Measurements from ENCODE around the gene FMNL3. TPM values are rescaled to one million over a fixed set of nuclear protein-coding genes. Genes with fewer than 3 reads are reported as not detected.

Gene FMNL3
- total RNA-seq, 1 donor from 2014 or later: 11.0 TPM

DNA sequence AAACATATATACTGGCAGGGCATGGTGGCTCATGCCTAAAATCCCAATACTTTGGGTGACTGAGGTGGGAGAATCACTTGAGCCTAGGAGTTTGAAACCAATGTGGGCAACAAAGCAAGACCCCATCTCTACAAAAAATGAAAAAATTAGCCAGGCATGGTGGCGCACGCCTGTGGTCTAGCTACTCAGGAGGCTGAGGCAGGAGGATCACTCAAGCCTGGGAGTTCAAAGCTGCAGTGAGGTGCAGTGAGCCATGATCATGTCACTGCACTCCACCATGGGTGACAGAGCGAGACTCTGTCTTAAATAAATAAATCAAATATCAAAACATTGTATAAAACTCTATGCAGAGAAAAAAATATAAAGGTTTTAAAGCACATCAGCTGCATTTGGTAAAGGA, 5.2 kb downstream of the FMNL3 start:
- Histone ChIP-seq H3K9me3 (no peaks in the 10 kb centered on the region), H3K36me3 (no peaks in the 10 kb centered on the region), H3K27me3 (no peaks in the 10 kb centered on the region), H3K4me3 (no peak overlapping the region), H3K4me1 (peaks cover 33% of the 10 kb centered on the region), H3K27ac (no peak overlapping the region)
- intact Hi-C loops (cut with DNase I): no loop called here
- TF ChIP-seq, protein P1, sequence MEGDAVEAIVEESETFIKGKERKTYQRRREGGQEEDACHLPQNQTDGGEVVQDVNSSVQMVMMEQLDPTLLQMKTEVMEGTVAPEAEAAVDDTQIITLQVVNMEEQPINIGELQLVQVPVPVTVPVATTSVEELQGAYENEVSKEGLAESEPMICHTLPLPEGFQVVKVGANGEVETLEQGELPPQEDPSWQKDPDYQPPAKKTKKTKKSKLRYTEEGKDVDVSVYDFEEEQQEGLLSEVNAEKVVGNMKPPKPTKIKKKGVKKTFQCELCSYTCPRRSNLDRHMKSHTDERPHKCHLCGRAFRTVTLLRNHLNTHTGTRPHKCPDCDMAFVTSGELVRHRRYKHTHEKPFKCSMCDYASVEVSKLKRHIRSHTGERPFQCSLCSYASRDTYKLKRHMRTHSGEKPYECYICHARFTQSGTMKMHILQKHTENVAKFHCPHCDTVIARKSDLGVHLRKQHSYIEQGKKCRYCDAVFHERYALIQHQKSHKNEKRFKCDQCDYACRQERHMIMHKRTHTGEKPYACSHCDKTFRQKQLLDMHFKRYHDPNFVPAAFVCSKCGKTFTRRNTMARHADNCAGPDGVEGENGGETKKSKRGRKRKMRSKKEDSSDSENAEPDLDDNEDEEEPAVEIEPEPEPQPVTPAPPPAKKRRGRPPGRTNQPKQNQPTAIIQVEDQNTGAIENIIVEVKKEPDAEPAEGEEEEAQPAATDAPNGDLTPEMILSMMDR (IDR thresholded peaks at IDR 0.05): no peak
- no peak for TF ChIP-seq POLR2A (IDR thresholded peaks at IDR 0.05)
- TF ChIP-seq POLR2AphosphoS5 (IDR thresholded peaks at IDR 0.05; ENCODE audit: insufficient read depth in 1 of 2, low read depth in 1 of 2): no peak
- no peak for DNase-seq (ENCODE audit: extremely low spot score in 2 of 2)

DNA sequence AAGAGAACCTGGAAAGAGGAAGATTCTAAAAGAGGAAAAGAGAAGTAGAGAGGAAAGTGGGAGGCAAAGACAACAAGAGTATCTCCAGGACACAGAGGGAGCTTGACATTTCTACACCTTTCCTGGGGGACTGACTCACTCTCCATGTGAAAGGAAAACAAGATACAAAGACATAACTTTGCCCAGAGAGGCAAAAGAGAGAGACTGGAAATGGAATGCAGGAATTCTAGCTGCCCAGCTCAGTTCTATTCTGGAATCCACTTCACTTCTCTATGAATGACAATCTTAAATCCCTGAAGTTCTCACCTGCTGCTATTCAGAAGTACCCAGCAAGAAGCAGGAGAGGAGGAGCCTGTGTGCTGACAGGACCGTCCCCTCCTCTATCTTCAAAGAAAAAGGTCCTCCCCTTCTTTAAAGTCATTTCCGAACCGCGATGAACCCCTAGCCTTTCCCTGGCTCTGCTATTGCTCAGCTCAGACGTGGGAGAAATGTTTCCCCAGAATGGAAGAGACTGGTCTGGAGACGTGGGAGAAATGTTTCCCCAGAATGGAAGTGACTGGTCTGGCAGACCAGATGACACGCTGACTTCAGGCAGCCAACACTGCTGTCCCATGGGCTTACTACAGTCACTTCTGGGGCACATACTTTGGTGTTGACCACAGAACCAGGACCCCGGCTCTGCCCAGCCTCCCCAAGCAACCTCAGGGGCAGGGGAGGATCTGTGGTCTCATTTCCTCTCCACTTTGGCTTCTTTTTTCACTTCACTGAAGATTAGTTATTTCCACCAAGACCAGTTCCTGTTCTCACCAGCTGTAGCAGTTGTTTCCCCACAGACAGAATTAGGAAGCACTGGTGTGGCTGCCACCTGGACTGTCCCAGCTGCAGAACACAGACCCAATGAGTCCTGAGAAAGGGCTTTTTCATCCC, 8.3 kb downstream of the FMNL3 start:
- Histone ChIP-seq H3K36me3 (no peaks in the 10 kb centered on the region), H3K9me3 (no peaks in the 10 kb centered on the region), H3K27me3 (no peaks in the 10 kb centered on the region), H3K4me1 (peaks cover 21% of the 10 kb centered on the region), H3K4me3 (no peak overlapping the region), H3K27ac (peak overlapping the region; percentile 39)
- no peak for DNase-seq (ENCODE audit: extremely low spot score in 2 of 2)
- TF ChIP-seq POLR2A (IDR thresholded peaks at IDR 0.05): no peak
- no peak for TF ChIP-seq POLR2AphosphoS5 (IDR thresholded peaks at IDR 0.05; ENCODE audit: insufficient read depth in 1 of 2, low read depth in 1 of 2)
- intact Hi-C loops (cut with DNase I): no loop called here

DNA sequence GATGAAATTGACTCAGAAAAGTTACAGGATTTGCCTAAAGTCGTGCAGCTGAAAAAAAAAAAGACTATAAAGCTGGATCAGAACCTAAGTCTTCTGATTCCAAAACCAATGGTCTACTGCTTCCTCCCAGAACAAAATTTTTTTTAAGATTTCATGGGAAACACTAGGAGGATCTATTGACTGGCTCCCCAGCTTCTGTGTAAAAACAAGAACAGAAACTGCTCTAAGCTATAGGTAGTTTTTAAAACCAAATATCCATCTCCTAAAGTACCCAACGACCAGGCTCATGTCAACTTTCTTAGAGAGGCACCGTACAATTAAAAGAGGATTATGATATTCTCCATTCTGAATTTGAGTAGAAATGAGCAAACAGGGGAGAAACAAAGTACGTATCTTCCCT, 9.4 kb downstream of the FMNL3 start:
- Histone ChIP-seq H3K36me3 (no peaks in the 10 kb centered on the region), H3K4me1 (peaks cover 14% of the 10 kb centered on the region), H3K27ac (no peak overlapping the region), H3K27me3 (no peaks in the 10 kb centered on the region), H3K4me3 (no peak overlapping the region), H3K9me3 (no peaks in the 10 kb centered on the region)
- intact Hi-C loops (cut with DNase I): no loop called here
- DNase-seq (ENCODE audit: extremely low spot score in 2 of 2): no peak
- TF ChIP-seq, protein P1 (IDR thresholded peaks at IDR 0.05): no peak
- TF ChIP-seq POLR2AphosphoS5 (IDR thresholded peaks at IDR 0.05; ENCODE audit: insufficient read depth in 1 of 2, low read depth in 1 of 2) (no peak), POLR2A (IDR thresholded peaks at IDR 0.05) (no peak)

DNA sequence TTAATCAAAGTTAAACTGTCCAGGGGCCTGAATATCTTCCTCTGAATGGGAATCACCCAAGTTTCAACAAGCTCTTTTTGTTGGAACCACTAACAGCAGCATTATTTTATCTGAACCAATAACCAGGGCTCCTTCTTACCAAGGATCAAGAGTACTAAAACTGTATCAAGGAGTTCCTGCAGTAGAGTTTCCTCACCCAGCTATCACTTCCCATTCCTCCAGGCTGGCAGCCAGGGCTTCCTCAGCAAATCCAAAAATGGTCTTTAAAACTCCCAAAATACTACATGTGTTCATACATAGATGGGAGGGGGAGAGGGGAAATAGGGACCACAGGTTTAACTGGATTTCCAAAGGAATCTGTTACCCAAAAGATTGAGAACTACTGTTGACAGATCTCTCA, 10.5 kb downstream of the FMNL3 start:
- H3K4me3 ChIP-seq: no peak overlapping the region
- no peaks in the 10 kb centered on the region for H3K36me3 ChIP-seq
- intact Hi-C loops (cut with DNase I): no loop called here
- no peak overlapping the region for H3K27ac ChIP-seq
- peaks cover 13% of the 10 kb centered on the region for H3K4me1 ChIP-seq
- no peak for DNase-seq (ENCODE audit: extremely low spot score in 2 of 2)
- H3K9me3 ChIP-seq: no peaks in the 10 kb centered on the region
- TF ChIP-seq POLR2AphosphoS5 (IDR thresholded peaks at IDR 0.05; ENCODE audit: insufficient read depth in 1 of 2, low read depth in 1 of 2) (no peak), POLR2A (IDR thresholded peaks at IDR 0.05) (no peak)
- TF ChIP-seq, protein P1 (IDR thresholded peaks at IDR 0.05): no peak
- no peaks in the 10 kb centered on the region for H3K27me3 ChIP-seq

DNA sequence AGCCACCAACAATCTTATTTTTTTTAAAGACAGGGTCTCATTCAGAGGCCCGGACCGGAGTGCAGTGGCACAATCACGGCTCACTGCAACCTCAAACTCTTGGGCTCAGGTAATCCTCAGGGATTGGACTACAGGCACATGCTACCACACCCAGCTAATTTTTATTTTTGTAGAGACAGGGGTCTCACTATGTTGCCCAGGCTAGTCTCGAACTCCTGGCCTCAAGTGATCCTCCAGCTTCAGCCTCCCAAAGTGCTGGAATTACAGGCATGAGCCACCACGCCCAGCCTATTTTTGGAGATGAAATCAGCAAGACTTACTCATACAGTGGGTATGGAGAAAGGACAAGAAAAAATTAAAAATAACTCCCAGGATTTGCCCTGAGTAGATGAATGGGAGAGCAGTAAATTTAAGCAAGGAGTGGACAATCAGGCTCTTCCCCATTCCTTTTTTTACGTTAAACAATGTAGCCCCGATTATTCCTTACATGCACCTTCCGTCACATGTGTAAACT, 13.2 kb downstream of the FMNL3 start:
- H3K36me3 ChIP-seq: no peaks in the 10 kb centered on the region
- H3K27ac ChIP-seq: no peak overlapping the region
- peaks cover 7% of the 10 kb centered on the region for H3K4me1 ChIP-seq
- no peak overlapping the region for H3K4me3 ChIP-seq
- H3K9me3 ChIP-seq: no peaks in the 10 kb centered on the region
- TF ChIP-seq POLR2AphosphoS5 (IDR thresholded peaks at IDR 0.05; ENCODE audit: insufficient read depth in 1 of 2, low read depth in 1 of 2) (no peak), POLR2A (IDR thresholded peaks at IDR 0.05) (no peak)
- TF ChIP-seq, protein P1 (IDR thresholded peaks at IDR 0.05): no peak
- H3K27me3 ChIP-seq: no peaks in the 10 kb centered on the region
- no peak for DNase-seq (ENCODE audit: extremely low spot score in 2 of 2)
- intact Hi-C loops (cut with DNase I): loop anchor here (1.0 kb wide), 1 partner anchor 19 kb away; no protein-coding TSS in a partner anchor

Measured in vagina (tissue), 2 donors.